ENCODE data around the gene PLEKHG4B.

PLEKHG4B gene

DNA sequence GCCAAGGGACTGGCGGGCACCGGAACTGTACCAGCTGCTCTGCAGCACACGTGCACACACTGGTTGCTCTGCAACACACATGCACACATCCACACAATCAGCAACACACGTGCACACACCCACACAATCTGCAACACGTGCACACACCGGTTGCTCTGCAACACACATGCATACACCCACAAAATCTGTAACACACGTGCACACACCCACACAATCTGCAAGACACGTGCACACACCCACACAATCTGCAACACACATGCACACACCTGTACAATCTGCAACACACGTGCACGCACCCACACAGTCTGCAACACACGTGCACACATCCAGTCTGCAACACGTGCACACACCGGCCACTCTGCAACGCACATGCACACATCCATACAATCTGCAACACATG is 17.9 kb downstream of the PLEKHG4B start:
- H3K4me1 Mint-ChIP-seq, result peaks cover 13% of the 10 kb centered on the region
- no peak overlapping the region for H3K27ac Mint-ChIP-seq
- H3K36me3 Mint-ChIP-seq (ENCODE audit: low read depth), result peaks cover 21% of the 10 kb centered on the region
- TF ChIP-seq, protein P1, sequence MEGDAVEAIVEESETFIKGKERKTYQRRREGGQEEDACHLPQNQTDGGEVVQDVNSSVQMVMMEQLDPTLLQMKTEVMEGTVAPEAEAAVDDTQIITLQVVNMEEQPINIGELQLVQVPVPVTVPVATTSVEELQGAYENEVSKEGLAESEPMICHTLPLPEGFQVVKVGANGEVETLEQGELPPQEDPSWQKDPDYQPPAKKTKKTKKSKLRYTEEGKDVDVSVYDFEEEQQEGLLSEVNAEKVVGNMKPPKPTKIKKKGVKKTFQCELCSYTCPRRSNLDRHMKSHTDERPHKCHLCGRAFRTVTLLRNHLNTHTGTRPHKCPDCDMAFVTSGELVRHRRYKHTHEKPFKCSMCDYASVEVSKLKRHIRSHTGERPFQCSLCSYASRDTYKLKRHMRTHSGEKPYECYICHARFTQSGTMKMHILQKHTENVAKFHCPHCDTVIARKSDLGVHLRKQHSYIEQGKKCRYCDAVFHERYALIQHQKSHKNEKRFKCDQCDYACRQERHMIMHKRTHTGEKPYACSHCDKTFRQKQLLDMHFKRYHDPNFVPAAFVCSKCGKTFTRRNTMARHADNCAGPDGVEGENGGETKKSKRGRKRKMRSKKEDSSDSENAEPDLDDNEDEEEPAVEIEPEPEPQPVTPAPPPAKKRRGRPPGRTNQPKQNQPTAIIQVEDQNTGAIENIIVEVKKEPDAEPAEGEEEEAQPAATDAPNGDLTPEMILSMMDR (IDR thresholded peaks at IDR 0.05; ENCODE audit: unreplicated experiment in 3 of 3), result no peak
- H3K4me3 Mint-ChIP-seq, result no peak overlapping the region
- peaks cover 3% of the 10 kb centered on the region for H3K9me3 Mint-ChIP-seq
- peaks cover 12% of the 10 kb centered on the region for H3K27me3 Mint-ChIP-seq (ENCODE audit: low read depth)

DNA sequence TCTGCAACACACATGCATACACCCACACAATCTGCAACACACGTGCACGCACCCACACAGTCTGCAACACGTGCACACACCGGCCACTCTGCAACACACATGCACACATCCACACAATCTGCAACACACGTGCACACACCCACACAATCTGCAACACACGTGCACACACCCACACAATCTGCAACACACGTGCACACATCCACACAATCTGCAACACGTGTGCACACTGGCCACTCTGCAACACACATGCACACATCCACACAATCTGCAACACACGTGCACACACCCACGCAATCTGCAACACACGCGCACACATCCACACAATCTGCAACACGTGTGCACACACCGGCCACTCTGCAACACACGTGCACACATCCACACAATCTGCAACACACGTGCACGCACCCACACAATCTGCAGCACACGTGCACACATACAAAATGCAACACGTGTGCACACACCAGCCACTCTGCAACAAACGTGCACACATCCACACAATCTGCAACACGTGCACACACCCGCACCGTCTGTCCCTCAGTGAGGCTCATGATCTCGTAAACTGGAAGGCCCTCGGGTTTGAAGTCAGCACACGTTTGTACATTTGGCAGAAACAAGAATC is 18.4 kb downstream of the PLEKHG4B start:
- TF ChIP-seq, protein P1 (IDR thresholded peaks at IDR 0.05; ENCODE audit: unreplicated experiment in 3 of 3), result no peak
- Mint-ChIP-seq H3K4me1 (peaks cover 9% of the 10 kb centered on the region), H3K36me3 (ENCODE audit: low read depth) (peaks cover 26% of the 10 kb centered on the region), H3K9me3 (peaks cover 3% of the 10 kb centered on the region), H3K4me3 (peak overlapping the region in 1 of 3 experiments; percentile 36), H3K27me3 (ENCODE audit: low read depth) (peaks cover 12% of the 10 kb centered on the region), H3K27ac (no peak overlapping the region)

DNA sequence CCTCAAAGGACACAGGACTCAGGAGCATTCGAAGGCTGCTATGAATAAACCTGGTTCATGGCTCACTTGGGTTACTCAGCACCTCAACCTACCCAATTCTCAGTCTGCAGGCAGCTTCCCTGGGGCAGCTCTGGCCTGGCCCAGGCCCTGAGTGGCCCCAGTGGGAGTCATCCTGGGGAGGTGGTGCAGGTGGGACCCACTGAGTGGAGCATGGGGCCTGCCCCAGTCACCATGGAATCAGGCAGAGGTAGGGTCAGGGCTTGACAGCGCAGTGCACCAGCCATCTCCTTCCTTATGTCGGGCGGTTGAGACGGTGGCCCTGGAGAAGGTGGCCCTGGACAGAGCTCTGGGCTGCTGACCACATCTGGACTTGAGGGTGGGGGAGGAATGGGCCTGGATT is 19.2 kb downstream of the PLEKHG4B start:
- H3K9me3 Mint-ChIP-seq, result peaks cover 3% of the 10 kb centered on the region
- H3K27me3 Mint-ChIP-seq (ENCODE audit: low read depth), result peaks cover 12% of the 10 kb centered on the region
- no peak overlapping the region for H3K27ac Mint-ChIP-seq
- TF ChIP-seq, protein P1 (IDR thresholded peaks at IDR 0.05; ENCODE audit: unreplicated experiment in 3 of 3), result no peak
- H3K4me3 Mint-ChIP-seq, result no peak overlapping the region
- H3K36me3 Mint-ChIP-seq (ENCODE audit: low read depth), result peaks cover 33% of the 10 kb centered on the region
- peaks cover 5% of the 10 kb centered on the region for H3K4me1 Mint-ChIP-seq

DNA sequence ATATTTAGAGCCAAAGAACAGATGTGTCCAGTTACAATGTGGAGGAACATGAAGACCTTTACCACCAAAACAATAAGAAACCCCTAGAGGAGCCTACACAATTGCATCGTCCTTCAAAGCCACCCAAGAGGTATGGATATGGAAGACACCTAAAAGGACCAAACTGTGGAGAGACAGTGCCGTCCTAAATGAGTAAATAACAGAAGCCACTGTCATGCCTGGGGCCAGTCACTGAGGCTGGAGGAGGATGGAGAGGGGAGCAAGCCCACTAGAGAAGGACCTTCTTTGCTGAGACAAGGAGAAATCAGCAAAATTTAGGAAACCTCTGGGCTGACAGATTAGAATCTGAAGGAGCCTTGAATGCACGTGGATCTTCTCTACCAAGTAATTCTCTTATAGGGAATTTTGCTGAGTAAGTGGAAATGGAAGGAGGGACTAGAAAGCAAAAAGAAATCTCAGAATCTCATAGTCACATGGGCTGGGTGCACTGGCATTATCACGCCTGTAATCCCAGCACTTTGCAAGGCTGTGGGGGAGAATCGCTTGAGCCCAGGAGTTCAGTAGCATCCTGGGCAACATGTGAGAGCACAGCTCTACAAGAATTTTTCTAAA is 27.6 kb downstream of the PLEKHG4B start:
- Mint-ChIP-seq H3K27ac (no peak overlapping the region), H3K4me1 (no peaks in the 10 kb centered on the region), H3K9me3 (peaks cover 36% of the 10 kb centered on the region), H3K36me3 (ENCODE audit: low read depth) (peaks cover 85% of the 10 kb centered on the region), H3K4me3 (no peak overlapping the region), H3K27me3 (ENCODE audit: low read depth) (no peaks in the 10 kb centered on the region)
- TF ChIP-seq, protein P1 (IDR thresholded peaks at IDR 0.05; ENCODE audit: unreplicated experiment in 3 of 3), result no peak

DNA sequence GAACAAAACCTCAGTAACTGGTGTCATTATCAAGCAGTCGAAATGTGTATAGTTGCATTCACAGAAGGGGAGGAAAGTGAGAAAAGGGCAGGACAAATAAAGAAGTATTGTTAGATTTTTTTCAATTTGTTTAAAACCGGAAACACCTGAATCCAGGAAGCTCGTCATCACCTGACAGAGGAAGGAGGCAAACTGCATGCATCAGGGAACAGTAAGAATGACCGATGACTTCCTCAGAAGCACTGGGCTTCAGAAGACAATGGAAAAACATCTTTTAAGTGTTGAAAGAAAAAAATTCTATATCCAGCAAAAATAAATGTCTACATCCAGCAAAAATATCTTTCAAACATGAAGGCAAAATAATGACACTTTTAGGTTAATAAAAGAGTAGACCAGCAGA is 29.5 kb downstream of the PLEKHG4B start:
- TF ChIP-seq, protein P1 (IDR thresholded peaks at IDR 0.05; ENCODE audit: unreplicated experiment in 3 of 3), result no peak
- H3K4me3 Mint-ChIP-seq, result no peak overlapping the region
- H3K36me3 Mint-ChIP-seq (ENCODE audit: low read depth), result peaks cover 83% of the 10 kb centered on the region
- H3K9me3 Mint-ChIP-seq, result peaks cover 44% of the 10 kb centered on the region
- H3K4me1 Mint-ChIP-seq, result no peaks in the 10 kb centered on the region
- H3K27me3 Mint-ChIP-seq (ENCODE audit: low read depth), result no peaks in the 10 kb centered on the region
- H3K27ac Mint-ChIP-seq, result no peak overlapping the region

DNA sequence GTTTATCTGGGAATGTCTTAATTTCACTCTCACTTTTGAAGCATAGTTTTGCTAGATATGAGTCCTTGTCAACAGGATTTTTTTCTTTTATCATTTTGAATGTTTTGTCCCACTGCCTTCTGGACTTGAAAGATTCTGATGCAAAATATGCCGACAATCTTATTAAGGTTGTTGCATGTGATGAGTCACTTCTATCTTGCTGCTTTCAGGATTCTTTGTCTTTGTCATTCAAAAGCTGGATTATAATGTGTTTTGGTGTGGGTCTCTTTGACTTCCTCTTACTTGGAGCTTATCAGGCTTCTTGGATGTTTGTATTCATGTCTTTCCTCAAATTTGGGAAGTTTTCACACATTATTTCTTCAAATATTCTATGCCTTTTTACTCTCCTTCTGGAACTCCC is 33.8 kb downstream of the PLEKHG4B start:
- no peak overlapping the region for H3K4me3 Mint-ChIP-seq
- peaks cover 38% of the 10 kb centered on the region for H3K9me3 Mint-ChIP-seq
- H3K36me3 Mint-ChIP-seq (ENCODE audit: low read depth), result peaks cover 69% of the 10 kb centered on the region
- no peaks in the 10 kb centered on the region for H3K4me1 Mint-ChIP-seq
- no peaks in the 10 kb centered on the region for H3K27me3 Mint-ChIP-seq (ENCODE audit: low read depth)
- TF ChIP-seq, protein P1 (IDR thresholded peaks at IDR 0.05; ENCODE audit: unreplicated experiment in 3 of 3), result no peak
- H3K27ac Mint-ChIP-seq, result no peak overlapping the region
